OCI-LY3 (cell line): ENCODE data around the gene KISS1.

Source experiments
- EZH2phosphoT487 ChIP-seq: fragments of 200-600 bp; shearing (Covaris generic); IDR thresholded peaks from 2 replicates; pipeline ENCODE4 v1.6.1; 2018; ENCODE audit warnings: antibody characterized with exemption, mixed run types, low read depth
- TF ChIP-seq, protein P1 (sequence below): fragments of 200-600, 300-600 bp; sonication (generic); IDR thresholded peaks from 2 replicates; pipeline ENCODE4 v1.5.1; 2014; ENCODE audit warnings: antibody characterized with exemption, low read length, low read depth

DNA sequence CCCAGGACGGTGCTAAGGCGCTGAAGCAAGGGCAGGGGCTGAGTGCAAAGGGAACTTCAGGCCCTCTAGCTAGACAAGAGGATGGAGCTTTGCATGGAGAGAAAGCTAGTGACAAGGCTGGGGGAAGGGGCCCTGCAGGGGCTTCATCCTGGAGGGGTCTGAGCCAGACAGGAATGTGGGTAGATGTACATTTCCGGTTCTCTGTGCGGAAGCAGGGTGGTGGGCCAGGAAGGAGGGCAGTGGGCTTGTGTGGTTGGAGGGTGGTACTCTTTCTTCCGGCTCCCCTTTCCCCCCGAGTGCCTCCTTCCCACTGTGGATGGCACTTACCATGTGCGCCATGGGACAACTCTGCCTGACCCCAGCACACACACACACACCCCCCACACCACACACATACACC, 1.5 kb downstream of the KISS1 start:
- TF ChIP-seq, protein P1, sequence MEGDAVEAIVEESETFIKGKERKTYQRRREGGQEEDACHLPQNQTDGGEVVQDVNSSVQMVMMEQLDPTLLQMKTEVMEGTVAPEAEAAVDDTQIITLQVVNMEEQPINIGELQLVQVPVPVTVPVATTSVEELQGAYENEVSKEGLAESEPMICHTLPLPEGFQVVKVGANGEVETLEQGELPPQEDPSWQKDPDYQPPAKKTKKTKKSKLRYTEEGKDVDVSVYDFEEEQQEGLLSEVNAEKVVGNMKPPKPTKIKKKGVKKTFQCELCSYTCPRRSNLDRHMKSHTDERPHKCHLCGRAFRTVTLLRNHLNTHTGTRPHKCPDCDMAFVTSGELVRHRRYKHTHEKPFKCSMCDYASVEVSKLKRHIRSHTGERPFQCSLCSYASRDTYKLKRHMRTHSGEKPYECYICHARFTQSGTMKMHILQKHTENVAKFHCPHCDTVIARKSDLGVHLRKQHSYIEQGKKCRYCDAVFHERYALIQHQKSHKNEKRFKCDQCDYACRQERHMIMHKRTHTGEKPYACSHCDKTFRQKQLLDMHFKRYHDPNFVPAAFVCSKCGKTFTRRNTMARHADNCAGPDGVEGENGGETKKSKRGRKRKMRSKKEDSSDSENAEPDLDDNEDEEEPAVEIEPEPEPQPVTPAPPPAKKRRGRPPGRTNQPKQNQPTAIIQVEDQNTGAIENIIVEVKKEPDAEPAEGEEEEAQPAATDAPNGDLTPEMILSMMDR, result no peak
- TF ChIP-seq EZH2phosphoT487, result no peak
